ENCODE results near the gene MED12L.

DNA sequence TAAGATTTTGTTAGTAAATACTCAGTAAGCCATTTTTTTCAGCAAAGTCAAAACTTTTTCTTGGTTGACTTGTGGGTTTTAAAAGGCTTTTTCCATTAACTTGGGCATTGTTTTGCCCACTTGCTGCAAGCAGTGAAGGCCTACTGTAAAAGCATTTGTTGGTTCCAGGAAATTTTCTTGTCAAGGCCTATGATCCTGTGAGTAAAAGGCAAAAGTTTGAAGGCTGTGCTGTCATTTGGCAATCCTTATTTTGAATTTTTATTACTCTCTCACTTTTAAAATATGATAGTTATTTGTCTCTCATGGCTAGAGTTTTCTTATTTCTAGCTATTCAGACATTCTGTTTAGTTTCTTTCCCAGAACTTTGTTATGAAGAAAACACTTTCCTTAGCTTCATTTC lies 286.1 kb downstream of the MED12L start:
- TF ChIP-seq JUND (IDR thresholded peaks at IDR 0.05; ENCODE audit: low read depth, low read length) (no peak), MXI1 (IDR thresholded peaks at IDR 0.05; ENCODE audit: low read depth, low read length) (no peak), EZH2 (IDR thresholded peaks at IDR 0.05; ENCODE audit: borderline replicate concordance, control insufficient read depth, low read depth, low read length) (no peak), SUZ12 (IDR thresholded peaks at IDR 0.05; ENCODE audit: unreplicated experiment) (no peak), FOS (IDR thresholded peaks at IDR 0.05; ENCODE audit: borderline replicate concordance, extremely low read depth, insufficient read length) (no peak)
- TF ChIP-seq, protein P1, sequence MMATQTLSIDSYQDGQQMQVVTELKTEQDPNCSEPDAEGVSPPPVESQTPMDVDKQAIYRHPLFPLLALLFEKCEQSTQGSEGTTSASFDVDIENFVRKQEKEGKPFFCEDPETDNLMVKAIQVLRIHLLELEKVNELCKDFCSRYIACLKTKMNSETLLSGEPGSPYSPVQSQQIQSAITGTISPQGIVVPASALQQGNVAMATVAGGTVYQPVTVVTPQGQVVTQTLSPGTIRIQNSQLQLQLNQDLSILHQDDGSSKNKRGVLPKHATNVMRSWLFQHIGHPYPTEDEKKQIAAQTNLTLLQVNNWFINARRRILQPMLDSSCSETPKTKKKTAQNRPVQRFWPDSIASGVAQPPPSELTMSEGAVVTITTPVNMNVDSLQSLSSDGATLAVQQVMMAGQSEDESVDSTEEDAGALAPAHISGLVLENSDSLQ (IDR thresholded peaks at IDR 0.05): no peak

Measured in GM12878 (cell line).